ENCODE measurements around the gene BCO2. TPM values are rescaled to one million over a fixed set of nuclear protein-coding genes. Genes with fewer than 3 reads are reported as not detected.
A peak's percentile ranks its signal among the peaks of the same experiment; 100 is the strongest.

BCO2 gene
- polyA plus RNA-seq, 1 experiment = 0.56 TPM

DNA sequence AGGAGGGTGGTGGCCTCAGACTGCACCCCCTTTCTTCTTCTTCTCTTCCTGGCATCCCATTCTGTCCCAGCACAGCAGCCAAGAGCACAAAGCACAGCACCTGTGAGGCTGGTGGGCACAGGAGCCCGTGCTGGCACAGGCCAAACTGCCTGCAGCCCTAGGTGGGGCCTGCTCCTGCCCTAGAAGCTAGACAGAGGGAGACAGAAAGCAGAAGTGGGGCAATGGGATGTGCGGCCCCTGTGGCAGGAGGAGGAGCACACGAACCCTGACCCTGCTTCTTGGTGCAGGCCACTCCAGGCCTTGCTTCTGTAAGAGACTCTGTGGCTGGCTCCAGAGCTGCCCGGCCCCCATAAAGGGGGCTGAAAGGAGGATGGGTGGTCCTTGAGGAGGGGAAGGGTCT, 47.0 kb downstream of the BCO2 start:
- H3K27me3 ChIP-seq (ENCODE audit: control insufficient read depth, insufficient read depth, low read length) = no peaks in the 10 kb centered on the region
- ChIA-PET CTCF (interaction anchor here (0.6 to 20.9 kb wide), 5 partner anchors 10 to 156 kb away, joined by 3 to 560 read pairs (median 3); no protein-coding TSS in a partner anchor), POLR2A (no interaction called here)
- TF ChIP-seq, protein P1, sequence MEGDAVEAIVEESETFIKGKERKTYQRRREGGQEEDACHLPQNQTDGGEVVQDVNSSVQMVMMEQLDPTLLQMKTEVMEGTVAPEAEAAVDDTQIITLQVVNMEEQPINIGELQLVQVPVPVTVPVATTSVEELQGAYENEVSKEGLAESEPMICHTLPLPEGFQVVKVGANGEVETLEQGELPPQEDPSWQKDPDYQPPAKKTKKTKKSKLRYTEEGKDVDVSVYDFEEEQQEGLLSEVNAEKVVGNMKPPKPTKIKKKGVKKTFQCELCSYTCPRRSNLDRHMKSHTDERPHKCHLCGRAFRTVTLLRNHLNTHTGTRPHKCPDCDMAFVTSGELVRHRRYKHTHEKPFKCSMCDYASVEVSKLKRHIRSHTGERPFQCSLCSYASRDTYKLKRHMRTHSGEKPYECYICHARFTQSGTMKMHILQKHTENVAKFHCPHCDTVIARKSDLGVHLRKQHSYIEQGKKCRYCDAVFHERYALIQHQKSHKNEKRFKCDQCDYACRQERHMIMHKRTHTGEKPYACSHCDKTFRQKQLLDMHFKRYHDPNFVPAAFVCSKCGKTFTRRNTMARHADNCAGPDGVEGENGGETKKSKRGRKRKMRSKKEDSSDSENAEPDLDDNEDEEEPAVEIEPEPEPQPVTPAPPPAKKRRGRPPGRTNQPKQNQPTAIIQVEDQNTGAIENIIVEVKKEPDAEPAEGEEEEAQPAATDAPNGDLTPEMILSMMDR (IDR thresholded peaks at IDR 0.05; ENCODE audit: insufficient read depth, low read depth, low read length) = no peak
- DNase-seq (ENCODE audit: low read depth) = no peak
- H3K36me3 ChIP-seq (ENCODE audit: control insufficient read depth, insufficient read depth, low read length) = no peaks in the 10 kb centered on the region
- H3K4me3 ChIP-seq (ENCODE audit: low read depth, low read length) = no peak overlapping the region

DNA sequence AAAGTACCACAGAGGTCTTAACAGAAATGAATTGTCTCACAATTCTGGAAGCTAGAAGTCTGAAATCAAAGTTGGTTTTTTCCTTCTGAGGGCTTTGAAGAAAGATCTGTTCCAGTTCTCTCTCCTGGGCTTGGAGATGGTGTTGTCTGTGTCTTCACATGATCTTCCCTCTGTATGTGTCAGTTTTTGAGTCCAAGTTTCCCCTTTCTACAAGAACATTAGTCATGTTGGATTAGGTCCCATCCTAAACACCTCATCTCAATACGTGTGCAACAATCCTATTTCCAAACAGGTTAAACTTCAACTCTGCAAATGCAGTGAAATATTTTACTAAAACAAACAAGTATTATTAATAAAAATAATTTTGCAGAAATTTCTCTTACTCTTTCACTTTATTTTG, 47.8 kb downstream of the BCO2 start:
- TF ChIP-seq, protein P1 (IDR thresholded peaks at IDR 0.05; ENCODE audit: insufficient read depth, low read depth, low read length) = no peak
- H3K27me3 ChIP-seq (ENCODE audit: control insufficient read depth, insufficient read depth, low read length) = no peaks in the 10 kb centered on the region
- no peak overlapping the region for H3K4me3 ChIP-seq (ENCODE audit: low read depth, low read length)
- ChIA-PET POLR2A (no interaction called here), CTCF (interaction anchor here (0.6 to 20.9 kb wide), 4 partner anchors 11 to 157 kb away, joined by 3 to 560 read pairs (median 4); no protein-coding TSS in a partner anchor)
- no peak for DNase-seq (ENCODE audit: low read depth)
- no peaks in the 10 kb centered on the region for H3K36me3 ChIP-seq (ENCODE audit: control insufficient read depth, insufficient read depth, low read length)

DNA sequence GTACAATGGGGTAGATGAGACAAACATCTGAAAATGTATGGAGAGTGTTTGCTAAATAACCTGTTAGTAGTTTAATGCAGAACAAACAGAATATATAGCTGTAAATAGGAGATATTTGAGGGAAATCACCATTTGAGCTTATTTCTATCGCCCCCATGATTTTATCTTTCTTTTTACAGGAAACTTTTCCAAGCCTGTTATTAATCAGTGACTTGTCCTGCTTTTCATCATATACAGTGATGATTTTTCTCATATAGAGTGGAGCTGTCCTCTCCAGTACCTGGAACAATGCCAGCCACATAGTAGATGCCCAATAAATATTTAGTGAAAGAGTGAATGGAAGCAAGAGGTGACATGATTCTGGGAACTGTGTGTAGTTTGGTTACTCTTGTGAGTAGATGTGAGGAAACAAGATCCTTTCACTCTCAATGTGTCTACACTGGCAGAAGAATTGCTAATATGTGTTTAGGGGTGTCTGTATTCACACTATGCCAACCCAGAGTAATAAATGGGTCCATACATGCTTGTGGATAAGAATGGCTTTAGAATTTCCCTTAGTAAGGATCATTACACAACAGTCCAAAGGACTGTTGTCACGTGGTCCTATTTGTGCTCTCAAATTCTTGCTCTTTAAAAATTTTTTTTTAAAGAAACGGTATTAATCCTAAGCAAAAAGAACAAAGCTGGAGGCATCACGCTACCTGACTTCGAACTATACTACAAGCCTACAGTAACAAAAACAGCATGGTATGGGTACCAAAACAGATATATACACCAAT, 48.6 kb downstream of the BCO2 start:
- H3K27me3 ChIP-seq (ENCODE audit: control insufficient read depth, insufficient read depth, low read length) = no peaks in the 10 kb centered on the region
- H3K36me3 ChIP-seq (ENCODE audit: control insufficient read depth, insufficient read depth, low read length) = 0 out of 2 replicates have a peak, but pooled peaks cover 1% of the 10 kb centered on the region
- POLR2A ChIA-PET = no interaction called here
- H3K4me3 ChIP-seq (ENCODE audit: low read depth, low read length) = no peak overlapping the region
- CTCF ChIA-PET = interaction anchor here (1.0 to 20.9 kb wide), 2 partner anchors 56 to 110 kb away, joined by 4 to 560 read pairs; no protein-coding TSS in a partner anchor
- no peak for DNase-seq (ENCODE audit: low read depth)
- TF ChIP-seq, protein P1 (IDR thresholded peaks at IDR 0.05; ENCODE audit: insufficient read depth, low read depth, low read length) = no peak

DNA sequence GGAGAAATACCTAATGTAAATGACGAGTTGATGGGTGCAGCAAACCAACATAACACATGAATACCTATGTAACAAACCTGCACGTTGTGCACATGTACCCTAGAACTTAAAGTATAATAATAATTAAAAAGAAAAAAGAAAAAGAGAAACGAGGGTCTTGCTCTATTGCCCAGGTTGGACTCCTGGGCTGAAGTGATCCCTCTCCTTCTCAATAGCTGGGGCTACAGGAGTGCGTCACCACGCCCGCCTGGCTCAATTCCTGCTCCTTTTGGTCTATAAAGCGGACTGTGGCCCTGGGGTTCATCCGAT, 50.4 kb downstream of the BCO2 start:
- Histone ChIP-seq H3K36me3 (ENCODE audit: control insufficient read depth, insufficient read depth, low read length) (0 out of 2 replicates have a peak, but pooled peaks cover 1% of the 10 kb centered on the region), H3K4me3 (ENCODE audit: low read depth, low read length) (peak overlapping the region; percentile 62), H3K27me3 (ENCODE audit: control insufficient read depth, insufficient read depth, low read length) (no peaks in the 10 kb centered on the region)
- ChIA-PET POLR2A (interaction anchor here (0.5 to 0.6 kb wide), 3 partner anchors 52 to 85 kb away, joined by 3 to 4 read pairs (median 3); no protein-coding TSS in a partner anchor), CTCF (interaction anchor here (1.3 to 20.9 kb wide), 2 partner anchors 43 to 54 kb away, joined by 3 to 560 read pairs; no protein-coding TSS in a partner anchor)
- no peak for DNase-seq (ENCODE audit: low read depth)
- TF ChIP-seq, protein P1 (IDR thresholded peaks at IDR 0.05; ENCODE audit: insufficient read depth, low read depth, low read length) = no peak

DNA sequence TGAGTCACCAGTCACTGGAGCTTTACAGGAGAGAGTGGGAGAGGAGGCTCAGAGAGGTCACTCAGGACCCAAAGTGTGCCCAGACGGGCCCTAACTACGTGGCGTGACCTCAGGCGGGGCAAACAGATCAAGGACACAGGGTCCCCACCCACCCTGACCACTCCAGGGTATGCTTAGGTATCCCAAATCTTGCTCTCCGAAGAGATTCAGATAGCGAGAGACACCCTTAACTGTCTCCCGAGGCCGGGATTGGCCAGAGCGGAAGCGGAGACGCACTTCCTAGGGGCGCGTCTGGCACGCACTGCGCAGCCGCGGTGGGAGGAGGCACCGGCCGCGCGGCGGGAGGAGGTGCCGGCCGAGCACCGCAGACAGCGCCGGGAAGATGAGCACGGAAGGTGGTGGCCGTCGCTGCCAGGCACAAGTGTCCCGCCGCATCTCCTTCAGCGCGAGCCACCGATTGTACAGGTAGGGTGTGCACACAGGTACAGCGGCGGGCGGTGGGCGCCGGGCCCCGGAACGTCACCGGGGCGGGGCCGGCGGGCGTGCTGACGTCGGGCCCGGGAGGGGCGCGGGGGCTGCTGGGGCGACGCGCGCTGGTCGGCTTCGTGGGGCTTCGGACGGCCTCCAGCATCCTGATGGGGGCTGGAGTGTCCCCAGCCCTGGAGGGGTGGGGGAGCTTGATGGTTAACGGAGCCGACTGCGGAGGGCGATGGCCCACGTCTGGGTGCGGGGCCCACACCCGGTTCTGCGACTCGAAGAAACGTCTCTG, 50.9 kb downstream of the BCO2 start, which contains the start of gene PTS:
Gene PTS (plus strand): TSS at position 367 of the 769 bp plus-strand sequence. CDS start 16 bp downstream, at position 383.
- H3K27me3 ChIP-seq (ENCODE audit: control insufficient read depth, insufficient read depth, low read length) = no peaks in the 10 kb centered on the region
- CTCF ChIA-PET = interaction anchor here (0.9 to 20.9 kb wide), 3 partner anchors 14 to 54 kb away, joined by 3 to 560 read pairs (median 3); no protein-coding TSS in a partner anchor
- no peak for DNase-seq (ENCODE audit: low read depth)
- peaks cover 3% of the 10 kb centered on the region; the same call in 1 of the 2 replicates for H3K36me3 ChIP-seq (ENCODE audit: control insufficient read depth, insufficient read depth, low read length)
- POLR2A ChIA-PET = interaction anchor here (0.5 to 0.6 kb wide), 3 partner anchors 52 to 85 kb away, joined by 3 to 4 read pairs (median 3); no protein-coding TSS in a partner anchor
- H3K4me3 ChIP-seq (ENCODE audit: low read depth, low read length) = peak within 1 kb of the TSS; percentile 62
- TF ChIP-seq, protein P1 (IDR thresholded peaks at IDR 0.05; ENCODE audit: insufficient read depth, low read depth, low read length) = no peak
